Neural cell (in vitro differentiated cells): Measurements from ENCODE around the gene KRT85. TPM values are rescaled to one million over a fixed set of nuclear protein-coding genes. Genes with fewer than 3 reads are reported as not detected.

Experiments
- H2AFZ ChIP-seq: fragments of 200-600, 300-800 bp; sonication (generic), shearing (Covaris generic); 2 replicates; pipeline ENCODE4 v1.6.0; 2014; ENCODE audit warnings: low read depth, mild to moderate bottlenecking, antibody characterized with exemption, low read length, moderate library complexity
- H3F3A ChIP-seq: fragments of 200-600 bp; shearing (Covaris generic); 2 replicates; pipeline ENCODE4 v1.6.1; 2016; ENCODE audit warnings: mild to moderate bottlenecking, moderate library complexity, mixed read lengths, antibody characterized with exemption, low read length; ENCODE audit not compliant: insufficient read depth, poor library complexity, severe bottlenecking
- H3K27ac ChIP-seq: fragments of 200-600, 300-800 bp; sonication (generic), shearing (Covaris generic); 2 replicates; pipeline ENCODE4 v1.5.1; 2014; ENCODE audit warnings: mild to moderate bottlenecking, low read length, moderate library complexity
- H3K27me3 ChIP-seq: fragments of 300-800, 200-600 bp; sonication (generic), shearing (Covaris generic); 2 replicates; pipeline ENCODE4 v1.6.0; 2014; ENCODE audit warnings: mild to moderate bottlenecking, low read depth, low read length, moderate library complexity; ENCODE audit not compliant: insufficient read depth
- H3K36me3 ChIP-seq: fragments of 300-800, 200-600 bp; sonication (generic), shearing (Covaris generic); 2 replicates; pipeline ENCODE4 v1.5.1; 2014; ENCODE audit warnings: mild to moderate bottlenecking, antibody characterized with exemption, low read length, moderate library complexity; ENCODE audit not compliant: insufficient read depth
- H3K4me2 ChIP-seq: fragments of 300-800, 200-600 bp; sonication (generic), shearing (Covaris generic); 2 replicates; pipeline ENCODE4 v1.6.0; 2014; ENCODE audit warnings: mild to moderate bottlenecking, low read length
- H3K4me3 ChIP-seq: fragments of 300-800, 200-600 bp; sonication (generic), shearing (Covaris generic); 2 replicates; pipeline ENCODE4 v1.5.1; 2014; ENCODE audit warnings: mild to moderate bottlenecking, low read length, moderate library complexity
- H3K79me2 ChIP-seq: fragments of 200-600 bp; shearing (Covaris generic); replicated peaks from 2 replicates; pipeline ENCODE4 v1.6.0; 2014; ENCODE audit warnings: mild to moderate bottlenecking, low read length, moderate library complexity; ENCODE audit not compliant: insufficient read depth
- H3K9ac ChIP-seq: fragments of 300-800, 200-600 bp; sonication (generic), shearing (Covaris generic); 2 replicates; pipeline ENCODE4 v1.6.1; 2016; ENCODE audit warnings: mild to moderate bottlenecking, low read length, mixed read lengths
- H3K9me2 ChIP-seq: fragments of 200-600 bp; shearing (Covaris generic); 2 replicates; pipeline ENCODE4 v1.6.1; 2016; ENCODE audit warnings: mild to moderate bottlenecking, low read length, mixed read lengths; ENCODE audit not compliant: insufficient read depth
- H3K9me3 ChIP-seq: fragments of 200-600, 300-800 bp; sonication (generic), shearing (Covaris generic); 2 replicates; pipeline ENCODE4 v1.6.1; 2016; ENCODE audit warnings: mild to moderate bottlenecking, mixed run types, low read length, moderate library complexity, mixed read lengths
- H4K20me1 ChIP-seq: fragments of 200-600 bp; shearing (Covaris generic); 2 replicates; pipeline ENCODE4 v1.6.1; 2016; ENCODE audit warnings: mild to moderate bottlenecking, mixed run types; ENCODE audit not compliant: insufficient read depth
- EP300 ChIP-seq: fragments of 450-650 bp; conservative IDR thresholded peaks from 2 replicates; pipeline ENCODE4 v1.6.1; 2014; ENCODE audit warnings: antibody characterized with exemption, mild to moderate bottlenecking, moderate library complexity; ENCODE audit not compliant: poor library complexity, severe bottlenecking
- EZH2 ChIP-seq: fragments of 200-600, 300-800 bp; shearing (Covaris generic), sonication (generic); IDR thresholded peaks from 2 replicates; pipeline ENCODE4 v1.6.1; 2014; ENCODE audit warnings: antibody characterized with exemption, low read length, borderline replicate concordance, mild to moderate bottlenecking; ENCODE audit not compliant: insufficient read depth, poor library complexity, severe bottlenecking
- MXI1 ChIP-seq: fragments of 450-650 bp; conservative IDR thresholded peaks from 2 replicates; pipeline ENCODE4 v1.6.1; 2014; ENCODE audit warnings: antibody characterized with exemption, mild to moderate bottlenecking; ENCODE audit not compliant: poor library complexity, severe bottlenecking
- POLR2AphosphoS5 ChIP-seq: IDR thresholded peaks from 2 replicates; pipeline ENCODE4 v1.6.1; 2012
- RAD21 ChIP-seq: fragments of 450-650 bp; conservative IDR thresholded peaks from 2 replicates; pipeline ENCODE4 v1.6.1; 2014; ENCODE audit warnings: antibody characterized with exemption, mild to moderate bottlenecking, moderate library complexity
- REST ChIP-seq: IDR thresholded peaks from 2 replicates; pipeline ENCODE4 v1.6.1; 2012; ENCODE audit warnings: borderline replicate concordance
- SMC3 ChIP-seq: fragments of 450-650 bp; conservative IDR thresholded peaks from 2 replicates; pipeline ENCODE4 v1.6.1; 2014; ENCODE audit warnings: antibody characterized with exemption, mild to moderate bottlenecking, moderate library complexity; ENCODE audit not compliant: poor library complexity
- TAF1 ChIP-seq: IDR thresholded peaks from 2 replicates; pipeline ENCODE4 v1.6.1; 2012; ENCODE audit warnings: low read depth
- polyA plus RNA-seq: library from polyadenylated mRNA; depleted of rRNA; stranded (reverse); fragments of >200 nt; gene quantifications from 2 replicates; pipeline ENCODE4 v1.2.3, GENCODE V29; 2014
- TF ChIP-seq, protein P1 (sequence below): fragments of 450-650 bp; IDR thresholded peaks from 2 replicates; pipeline ENCODE4 v1.5.1; 2014; ENCODE audit warnings: antibody characterized with exemption, mild to moderate bottlenecking, moderate library complexity; ENCODE audit not compliant: poor library complexity, severe bottlenecking

KRT85 gene
- polyA plus RNA-seq, 1 donor from 2014 or later, result not detected

DNA sequence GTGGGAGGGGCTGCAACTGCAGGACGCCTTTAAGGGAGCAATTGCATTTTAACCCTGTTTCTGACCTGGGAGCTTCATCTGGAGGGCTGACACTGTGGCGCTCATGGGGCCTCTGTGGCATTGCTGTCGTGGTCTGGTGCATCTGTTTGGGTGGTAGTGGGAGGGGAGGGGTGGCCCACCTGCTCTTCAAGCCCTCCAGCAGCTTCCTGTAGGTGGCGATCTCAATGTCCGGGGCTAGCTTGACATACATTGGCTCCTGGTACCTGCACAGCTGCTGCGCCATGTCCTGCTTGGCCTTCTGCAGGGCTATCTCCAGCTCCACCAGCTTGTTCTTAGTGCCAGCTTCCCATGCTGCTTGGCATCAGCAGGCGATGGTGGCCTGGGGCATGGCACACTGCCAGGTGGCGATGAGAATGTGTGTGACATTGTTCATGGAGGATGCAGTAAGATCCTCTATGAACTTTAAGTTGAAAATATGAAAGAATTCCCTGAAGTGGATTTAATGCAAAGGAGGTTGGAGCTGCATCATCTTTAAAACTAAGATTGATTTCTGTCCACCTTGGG, 46.6 kb upstream of the KRT85 start:
- Histone ChIP-seq H4K20me1 (no peaks in the 10 kb centered on the region), H3K36me3 (no peaks in the 10 kb centered on the region), H3K4me3 (no peak overlapping the region), H3K9me3 (no peaks in the 10 kb centered on the region), H3K27me3 (no peaks in the 10 kb centered on the region), H3F3A (no peaks in the 10 kb centered on the region), H3K4me2 (no peak overlapping the region), H3K79me2 (no peaks in the 10 kb centered on the region), H2AFZ (no peak overlapping the region), H3K9ac (no peak overlapping the region), H3K9me2 (no peaks in the 10 kb centered on the region), H3K27ac (no peak overlapping the region)
- TF ChIP-seq TAF1, result no peak
- no peak for TF ChIP-seq POLR2AphosphoS5
- TF ChIP-seq REST, result no peak
- TF ChIP-seq EP300, result no peak
- TF ChIP-seq, protein P1, sequence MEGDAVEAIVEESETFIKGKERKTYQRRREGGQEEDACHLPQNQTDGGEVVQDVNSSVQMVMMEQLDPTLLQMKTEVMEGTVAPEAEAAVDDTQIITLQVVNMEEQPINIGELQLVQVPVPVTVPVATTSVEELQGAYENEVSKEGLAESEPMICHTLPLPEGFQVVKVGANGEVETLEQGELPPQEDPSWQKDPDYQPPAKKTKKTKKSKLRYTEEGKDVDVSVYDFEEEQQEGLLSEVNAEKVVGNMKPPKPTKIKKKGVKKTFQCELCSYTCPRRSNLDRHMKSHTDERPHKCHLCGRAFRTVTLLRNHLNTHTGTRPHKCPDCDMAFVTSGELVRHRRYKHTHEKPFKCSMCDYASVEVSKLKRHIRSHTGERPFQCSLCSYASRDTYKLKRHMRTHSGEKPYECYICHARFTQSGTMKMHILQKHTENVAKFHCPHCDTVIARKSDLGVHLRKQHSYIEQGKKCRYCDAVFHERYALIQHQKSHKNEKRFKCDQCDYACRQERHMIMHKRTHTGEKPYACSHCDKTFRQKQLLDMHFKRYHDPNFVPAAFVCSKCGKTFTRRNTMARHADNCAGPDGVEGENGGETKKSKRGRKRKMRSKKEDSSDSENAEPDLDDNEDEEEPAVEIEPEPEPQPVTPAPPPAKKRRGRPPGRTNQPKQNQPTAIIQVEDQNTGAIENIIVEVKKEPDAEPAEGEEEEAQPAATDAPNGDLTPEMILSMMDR, result no peak
- no peak for TF ChIP-seq RAD21
- no peak for TF ChIP-seq EZH2
- no peak for TF ChIP-seq MXI1
- TF ChIP-seq SMC3, result no peak

DNA sequence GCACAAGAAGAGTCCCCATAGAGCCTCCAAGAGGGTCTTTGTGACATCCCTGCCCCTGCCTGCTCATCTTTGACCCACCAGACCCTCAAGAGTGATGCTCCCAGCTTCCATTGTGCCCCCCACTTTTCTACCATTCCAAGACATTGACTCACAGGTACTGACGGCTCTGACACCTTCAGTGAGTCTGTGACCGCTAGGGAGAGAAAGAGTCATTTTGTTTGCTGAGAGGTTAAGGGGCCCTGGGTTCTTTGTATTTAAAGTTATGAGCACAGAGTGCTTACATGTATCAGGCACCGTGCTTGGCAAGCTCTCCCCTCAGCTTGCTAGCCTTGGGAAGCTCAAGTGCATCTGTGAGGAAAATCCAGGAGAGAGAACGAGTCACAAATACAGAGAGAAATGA, 45.9 kb upstream of the KRT85 start:
- no peaks in the 10 kb centered on the region for H3F3A ChIP-seq
- H3K4me2 ChIP-seq, result no peak overlapping the region
- H3K4me3 ChIP-seq, result no peak overlapping the region
- no peaks in the 10 kb centered on the region for H4K20me1 ChIP-seq
- no peak for TF ChIP-seq SMC3
- no peak overlapping the region for H2AFZ ChIP-seq
- no peaks in the 10 kb centered on the region for H3K27me3 ChIP-seq
- H3K79me2 ChIP-seq, result no peaks in the 10 kb centered on the region
- no peak overlapping the region for H3K9ac ChIP-seq
- H3K36me3 ChIP-seq, result no peaks in the 10 kb centered on the region
- no peaks in the 10 kb centered on the region for H3K9me2 ChIP-seq
- H3K9me3 ChIP-seq, result no peaks in the 10 kb centered on the region
- no peak overlapping the region for H3K27ac ChIP-seq

- H3K9ac ChIP-seq, result no peak overlapping the region
- TF ChIP-seq RAD21 (no peak), POLR2AphosphoS5 (no peak), SMC3 (no peak), REST (no peak), MXI1 (no peak), EZH2 (no peak), TAF1 (no peak)
- TF ChIP-seq, protein P1, result no peak
- H3F3A ChIP-seq, result no peaks in the 10 kb centered on the region
- H3K9me2 ChIP-seq, result no peaks in the 10 kb centered on the region
- no peaks in the 10 kb centered on the region for H3K9me3 ChIP-seq
- H4K20me1 ChIP-seq, result no peaks in the 10 kb centered on the region
- H3K27me3 ChIP-seq, result no peaks in the 10 kb centered on the region
- H3K79me2 ChIP-seq, result no peaks in the 10 kb centered on the region
- H3K4me2 ChIP-seq, result no peak overlapping the region
- no peaks in the 10 kb centered on the region for H3K36me3 ChIP-seq
- no peak overlapping the region for H3K27ac ChIP-seq
- H3K4me3 ChIP-seq, result no peak overlapping the region
- H2AFZ ChIP-seq, result no peak overlapping the region
These were observed 44.5 kb upstream of the KRT85 start for GRCh38 chr12:52411815-52412214.
